HL-60 (cell line): Measurements from ENCODE around the gene TICAM2.

Experiments used
- DNase-seq, 2 experiments: peaks; one replicate each; pipeline ENCODE4 v3.0.0-alpha.2; 2010 to 2020; ENCODE audit warnings: low read depth in 1 of 2, low spot score in 1 of 2
- H3K27ac ChIP-seq: fragments of 250-450 bp; sonication (Bioruptor Pico); replicated peaks from 2 replicates; pipeline ENCODE4 v1.5.1; 2020; ENCODE audit warnings: mild to moderate bottlenecking, moderate library complexity
- H3K27me3 ChIP-seq: fragments of 250-450 bp; sonication (Bioruptor Pico); 2 replicates; pipeline ENCODE4 v1.5.1; 2021; ENCODE audit warnings: mild to moderate bottlenecking, moderate library complexity; ENCODE audit not compliant: insufficient read depth, poor library complexity, severe bottlenecking
- H3K4me3 ChIP-seq: replicated peaks from 2 replicates; pipeline ENCODE4 v1.5.1; 2011; ENCODE audit warnings: mild to moderate bottlenecking, control low read depth, low read length; ENCODE audit not compliant: insufficient read depth
- GABPA ChIP-seq: IDR thresholded peaks from 2 replicates; pipeline ENCODE4 v1.6.1; 2012; ENCODE audit warnings: low read depth
- POLR2AphosphoS5 ChIP-seq: IDR thresholded peaks from 2 replicates; pipeline ENCODE4 v1.6.1; 2012; ENCODE audit warnings: low read depth
- SPI1 ChIP-seq: IDR thresholded peaks from 2 replicates; pipeline ENCODE4 v1.6.1; 2012; ENCODE audit warnings: low read depth, mild to moderate bottlenecking, borderline replicate concordance
- TF ChIP-seq, protein P1 (sequence below): IDR thresholded peaks from 2 replicates; pipeline ENCODE4 v1.6.1; 2012; ENCODE audit warnings: low read depth; ENCODE audit not compliant: insufficient replicate concordance
- TF ChIP-seq, protein P2 (sequence below): IDR thresholded peaks from one replicate; pipeline ENCODE4 v1.5.1; 2011; ENCODE audit warnings: low read length, control low read depth, inconsistent platforms; ENCODE audit not compliant: insufficient read depth

The TICAM2 gene

DNA sequence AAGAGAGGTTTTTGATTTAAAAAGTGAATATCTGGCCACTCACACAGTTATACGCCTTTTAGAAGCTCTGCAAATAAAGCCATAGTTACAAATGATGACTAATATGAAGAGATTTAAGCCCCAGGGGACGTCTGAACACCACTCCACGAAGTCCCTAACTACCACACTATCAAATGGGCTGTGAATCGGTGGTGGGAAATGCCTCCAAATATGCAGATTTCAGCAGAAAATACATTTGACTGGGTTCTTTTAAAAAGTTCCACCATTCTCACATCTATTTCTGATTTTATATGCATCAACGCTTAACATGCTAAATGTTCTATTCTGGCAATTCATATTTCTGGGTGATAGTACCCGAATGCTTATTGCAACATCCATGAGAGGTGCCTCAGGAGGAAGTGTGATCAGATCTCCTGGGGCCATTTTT is 22.5 kb downstream of the TICAM2 start:
- H3K4me3 ChIP-seq: no peak overlapping the region
- H3K27ac ChIP-seq: no peak overlapping the region
- TF ChIP-seq POLR2AphosphoS5 (no peak), GABPA (no peak), SPI1 (no peak)
- TF ChIP-seq, protein P1, sequence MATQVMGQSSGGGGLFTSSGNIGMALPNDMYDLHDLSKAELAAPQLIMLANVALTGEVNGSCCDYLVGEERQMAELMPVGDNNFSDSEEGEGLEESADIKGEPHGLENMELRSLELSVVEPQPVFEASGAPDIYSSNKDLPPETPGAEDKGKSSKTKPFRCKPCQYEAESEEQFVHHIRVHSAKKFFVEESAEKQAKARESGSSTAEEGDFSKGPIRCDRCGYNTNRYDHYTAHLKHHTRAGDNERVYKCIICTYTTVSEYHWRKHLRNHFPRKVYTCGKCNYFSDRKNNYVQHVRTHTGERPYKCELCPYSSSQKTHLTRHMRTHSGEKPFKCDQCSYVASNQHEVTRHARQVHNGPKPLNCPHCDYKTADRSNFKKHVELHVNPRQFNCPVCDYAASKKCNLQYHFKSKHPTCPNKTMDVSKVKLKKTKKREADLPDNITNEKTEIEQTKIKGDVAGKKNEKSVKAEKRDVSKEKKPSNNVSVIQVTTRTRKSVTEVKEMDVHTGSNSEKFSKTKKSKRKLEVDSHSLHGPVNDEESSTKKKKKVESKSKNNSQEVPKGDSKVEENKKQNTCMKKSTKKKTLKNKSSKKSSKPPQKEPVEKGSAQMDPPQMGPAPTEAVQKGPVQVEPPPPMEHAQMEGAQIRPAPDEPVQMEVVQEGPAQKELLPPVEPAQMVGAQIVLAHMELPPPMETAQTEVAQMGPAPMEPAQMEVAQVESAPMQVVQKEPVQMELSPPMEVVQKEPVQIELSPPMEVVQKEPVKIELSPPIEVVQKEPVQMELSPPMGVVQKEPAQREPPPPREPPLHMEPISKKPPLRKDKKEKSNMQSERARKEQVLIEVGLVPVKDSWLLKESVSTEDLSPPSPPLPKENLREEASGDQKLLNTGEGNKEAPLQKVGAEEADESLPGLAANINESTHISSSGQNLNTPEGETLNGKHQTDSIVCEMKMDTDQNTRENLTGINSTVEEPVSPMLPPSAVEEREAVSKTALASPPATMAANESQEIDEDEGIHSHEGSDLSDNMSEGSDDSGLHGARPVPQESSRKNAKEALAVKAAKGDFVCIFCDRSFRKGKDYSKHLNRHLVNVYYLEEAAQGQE: no peak
- TF ChIP-seq, protein P2, sequence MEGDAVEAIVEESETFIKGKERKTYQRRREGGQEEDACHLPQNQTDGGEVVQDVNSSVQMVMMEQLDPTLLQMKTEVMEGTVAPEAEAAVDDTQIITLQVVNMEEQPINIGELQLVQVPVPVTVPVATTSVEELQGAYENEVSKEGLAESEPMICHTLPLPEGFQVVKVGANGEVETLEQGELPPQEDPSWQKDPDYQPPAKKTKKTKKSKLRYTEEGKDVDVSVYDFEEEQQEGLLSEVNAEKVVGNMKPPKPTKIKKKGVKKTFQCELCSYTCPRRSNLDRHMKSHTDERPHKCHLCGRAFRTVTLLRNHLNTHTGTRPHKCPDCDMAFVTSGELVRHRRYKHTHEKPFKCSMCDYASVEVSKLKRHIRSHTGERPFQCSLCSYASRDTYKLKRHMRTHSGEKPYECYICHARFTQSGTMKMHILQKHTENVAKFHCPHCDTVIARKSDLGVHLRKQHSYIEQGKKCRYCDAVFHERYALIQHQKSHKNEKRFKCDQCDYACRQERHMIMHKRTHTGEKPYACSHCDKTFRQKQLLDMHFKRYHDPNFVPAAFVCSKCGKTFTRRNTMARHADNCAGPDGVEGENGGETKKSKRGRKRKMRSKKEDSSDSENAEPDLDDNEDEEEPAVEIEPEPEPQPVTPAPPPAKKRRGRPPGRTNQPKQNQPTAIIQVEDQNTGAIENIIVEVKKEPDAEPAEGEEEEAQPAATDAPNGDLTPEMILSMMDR: no peak
- no peak for DNase-seq
- no peaks in the 10 kb centered on the region for H3K27me3 ChIP-seq

DNA sequence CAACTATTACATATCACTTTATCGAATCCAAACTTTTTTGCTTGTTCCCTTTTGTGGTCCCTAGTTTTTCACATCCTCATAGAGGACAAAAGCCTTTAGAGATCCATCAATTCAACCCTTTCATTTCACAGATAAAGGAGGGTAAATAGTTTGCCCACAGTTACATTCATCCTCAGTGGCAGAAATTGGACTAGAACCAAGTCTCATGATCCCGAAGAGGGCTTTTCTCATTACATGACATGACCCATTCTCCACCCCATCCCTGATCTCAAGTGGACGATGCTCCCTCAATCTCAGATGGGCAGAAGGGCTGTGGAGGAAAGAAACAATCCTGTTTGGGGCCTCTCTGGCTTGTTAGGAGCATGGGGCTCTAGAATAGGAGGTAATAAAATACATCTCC is 23.1 kb downstream of the TICAM2 start:
- TF ChIP-seq SPI1 (no peak), POLR2AphosphoS5 (no peak), GABPA (no peak)
- TF ChIP-seq, protein P1: no peak
- TF ChIP-seq, protein P2: no peak
- no peak overlapping the region for H3K4me3 ChIP-seq
- DNase-seq: no peak
- no peaks in the 10 kb centered on the region for H3K27me3 ChIP-seq
- no peak overlapping the region for H3K27ac ChIP-seq

DNA sequence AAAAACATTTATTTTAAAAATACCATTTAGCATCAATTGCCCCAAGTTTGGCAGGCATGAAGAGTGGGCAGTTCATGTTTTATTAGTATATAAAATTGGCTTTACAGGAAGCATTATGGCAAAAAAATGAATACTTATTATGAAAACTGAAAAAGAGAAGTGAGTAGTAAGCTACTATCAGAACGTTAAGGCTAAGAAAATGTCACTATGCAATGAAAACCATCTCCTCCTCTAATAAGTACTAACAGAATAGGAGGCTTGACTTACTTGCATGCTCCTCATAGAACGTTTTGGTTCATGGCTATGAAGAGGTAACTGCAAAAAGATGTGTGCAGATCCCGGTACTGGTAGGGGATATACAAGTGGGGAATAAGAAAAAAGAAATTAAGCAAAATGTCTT is 23.6 kb downstream of the TICAM2 start:
- TF ChIP-seq SPI1 (no peak), GABPA (no peak), POLR2AphosphoS5 (no peak)
- TF ChIP-seq, protein P2: no peak
- TF ChIP-seq, protein P1: no peak
- Histone ChIP-seq H3K4me3 (no peak overlapping the region), H3K27ac (no peak overlapping the region), H3K27me3 (no peaks in the 10 kb centered on the region)
- no peak for DNase-seq
